Stomach (tissue), 9 donors: Measurements from ENCODE around the gene NRP1. TPM values are rescaled to one million over a fixed set of nuclear protein-coding genes. Genes with fewer than 3 reads are reported as not detected.

Source experiments
- DNase-seq, 2 donors: peaks; one replicate each; pipeline versions ENCODE4 v3.0.0 to v3.0.0-alpha.2; 2013 to 2019
- H3K27ac ChIP-seq, 5 donors: fragments of 200-600 bp in 4 of 5; sonication (generic) in 4 of 5; one replicate each; pipeline ENCODE4 v1.5.1; 2013 to 2019; ENCODE audit warnings: mild to moderate bottlenecking in 1 of 5, moderate library complexity in 1 of 5
- H3K27me3 ChIP-seq, 3 donors: fragments of 200-600 bp; sonication (generic); one replicate each; pipeline ENCODE4 v1.5.1; 2017 to 2019; ENCODE audit warnings: mixed run types in 1 of 3
- H3K36me3 ChIP-seq, 4 donors: fragments of 200-600 bp; sonication (generic); 1 replicate in 3 of 4; 2 replicates in 1 of 4; pipeline ENCODE4 v1.5.1; 2016 to 2019
- H3K4me1 ChIP-seq, 4 donors: fragments of 200-600 bp; sonication (generic); one replicate each; pipeline ENCODE4 v1.5.1; 2016 to 2019
- H3K4me3 ChIP-seq, 4 donors: fragments of 200-600 bp; sonication (generic) in 3 of 4; one replicate each; pipeline ENCODE4 v1.5.1; 2016 to 2019; ENCODE audit warnings: mild to moderate bottlenecking in 1 of 4
- H3K9me3 ChIP-seq, 4 donors: fragments of 200-600 bp; sonication (generic); one replicate each; pipeline ENCODE4 v1.5.1; 2016 to 2019
- EP300 ChIP-seq: sonication (generic); formaldehyde crosslinking; IDR thresholded peaks from one replicate; pipeline ENCODE4 v1.6.1; 2017; ENCODE audit warnings: antibody characterized with exemption
- POLR2A ChIP-seq, 4 donors: fragments of 450-650 bp; IDR thresholded peaks; one replicate each; pipeline ENCODE4 v1.6.1; 2016; ENCODE audit warnings: antibody characterized with exemption in 4 of 4, control low read depth in 2 of 4, mild to moderate bottlenecking in 1 of 4, moderate library complexity in 1 of 4
- POLR2AphosphoS5 ChIP-seq, 3 donors: sonication (generic); formaldehyde crosslinking; IDR thresholded peaks; one replicate each; pipeline ENCODE4 v1.6.1; 2016; ENCODE audit warnings: antibody characterized with exemption in 3 of 3
- WGBS, 5 donors: extraction: QIAGEN DNeasy Blood & Tissue Kit in 3 of 5; methylation state at CpG; one replicate each; pipeline versions ENCODE4 v1.1.5 to v1.1.7; 2013 to 2018; 5-methylcytosine and 5-hydroxymethylcytosine counted together
- intact Hi-C: fragments of 100-400 bp; cut with DNase I; formaldehyde crosslinking; loops from one replicate; pipeline ENCODE4 v1.15.1; 2023; ENCODE audit warnings: low total_unique reads
- polyA plus RNA-seq, 3 donors: library from polyadenylated mRNA; stranded (reverse); fragments of 200-250 nt; gene quantifications; one replicate each; pipeline ENCODE4 v1.2.3, GENCODE V29; 2013
- total RNA-seq, 5 donors: library from RNA; depleted of rRNA; stranded (reverse); fragments of >200 nt; gene quantifications; one replicate each; pipeline versions ENCODE4 v1.1.0 to v1.2.3, GENCODE V29; 2014 to 2016
- TF ChIP-seq, protein P1 (sequence below), 7 experiments: fragments of 450-650 bp in 4 of 7; fragments of 200-600 bp in 3 of 7; sonication (generic) in 3 of 7; IDR thresholded peaks; one replicate each; pipeline ENCODE4 v1.5.1; 2016 to 2019; ENCODE audit warnings: antibody characterized with exemption in 7 of 7, control low read depth in 2 of 7, mild to moderate bottlenecking in 1 of 7
- donor health status: healthy with polysubstance abuse.
- donor health status: Bipolar disorder and iron deficiency.
- donor health status: healthy.

NRP1 gene
- total and polyA plus RNA-seq, 8 donors, result 4.6 to 94.7 (median 13.0) TPM

DNA sequence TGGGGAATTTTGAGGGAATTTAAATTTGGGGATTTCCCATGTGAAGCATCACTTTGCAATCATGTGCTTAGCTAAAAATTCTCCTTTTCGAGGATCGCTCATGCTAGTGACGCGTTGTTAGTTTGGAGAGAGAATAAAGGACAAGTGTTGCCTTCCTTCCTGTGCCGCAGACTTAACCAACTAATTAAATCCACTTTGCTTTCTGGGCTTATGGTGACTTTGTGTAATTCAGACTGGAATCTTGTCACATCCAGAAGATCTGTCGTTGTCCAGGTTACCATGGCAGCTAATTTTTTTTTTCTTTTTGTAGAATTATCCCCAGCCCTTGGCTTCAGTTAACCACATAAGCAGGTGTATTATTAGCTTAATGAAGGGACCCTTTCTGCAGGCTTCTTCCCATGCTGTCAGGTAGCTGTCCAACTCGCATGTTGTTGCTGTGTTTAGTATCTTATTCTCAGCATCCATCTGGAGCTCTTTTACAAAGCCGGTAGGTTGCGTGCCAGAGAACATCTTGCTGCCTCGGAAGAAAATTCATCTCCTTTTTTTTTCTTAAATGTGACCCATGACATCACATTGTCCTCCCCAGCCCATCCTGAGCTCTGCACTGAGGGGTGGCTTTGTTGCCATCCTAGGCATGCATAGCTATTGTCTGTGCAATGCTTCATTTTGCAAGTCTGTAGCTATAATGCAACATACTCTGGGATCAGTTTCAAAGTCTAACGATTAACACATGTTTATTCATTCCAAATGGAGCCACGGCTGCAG lies 47.2 kb upstream of the NRP1 start:
- H3K9me3 ChIP-seq, result no peaks in the 10 kb centered on the region
- no peak for TF ChIP-seq POLR2A (IDR thresholded peaks at IDR 0.05)
- no peak for TF ChIP-seq POLR2AphosphoS5 (IDR thresholded peaks at IDR 0.05)
- TF ChIP-seq, protein P1, sequence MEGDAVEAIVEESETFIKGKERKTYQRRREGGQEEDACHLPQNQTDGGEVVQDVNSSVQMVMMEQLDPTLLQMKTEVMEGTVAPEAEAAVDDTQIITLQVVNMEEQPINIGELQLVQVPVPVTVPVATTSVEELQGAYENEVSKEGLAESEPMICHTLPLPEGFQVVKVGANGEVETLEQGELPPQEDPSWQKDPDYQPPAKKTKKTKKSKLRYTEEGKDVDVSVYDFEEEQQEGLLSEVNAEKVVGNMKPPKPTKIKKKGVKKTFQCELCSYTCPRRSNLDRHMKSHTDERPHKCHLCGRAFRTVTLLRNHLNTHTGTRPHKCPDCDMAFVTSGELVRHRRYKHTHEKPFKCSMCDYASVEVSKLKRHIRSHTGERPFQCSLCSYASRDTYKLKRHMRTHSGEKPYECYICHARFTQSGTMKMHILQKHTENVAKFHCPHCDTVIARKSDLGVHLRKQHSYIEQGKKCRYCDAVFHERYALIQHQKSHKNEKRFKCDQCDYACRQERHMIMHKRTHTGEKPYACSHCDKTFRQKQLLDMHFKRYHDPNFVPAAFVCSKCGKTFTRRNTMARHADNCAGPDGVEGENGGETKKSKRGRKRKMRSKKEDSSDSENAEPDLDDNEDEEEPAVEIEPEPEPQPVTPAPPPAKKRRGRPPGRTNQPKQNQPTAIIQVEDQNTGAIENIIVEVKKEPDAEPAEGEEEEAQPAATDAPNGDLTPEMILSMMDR (IDR thresholded peaks at IDR 0.05), result no peak
- no peak overlapping the region for H3K4me3 ChIP-seq
- 57 to 67% (median 66%) methylated on average over 12 of the region's 12 CpGs for WGBS, 5 donors
- no peaks in the 10 kb centered on the region for H3K27me3 ChIP-seq
- intact Hi-C loops, result no loop called here
- DNase-seq, result peak in 1 of 2 donors; percentile 65
- peaks cover 0 to 14% (median 7%) of the 10 kb centered on the region in 4 donors for H3K4me1 ChIP-seq
- H3K36me3 ChIP-seq, result no peaks in the 10 kb centered on the region
- H3K27ac ChIP-seq, result no peak overlapping the region

DNA sequence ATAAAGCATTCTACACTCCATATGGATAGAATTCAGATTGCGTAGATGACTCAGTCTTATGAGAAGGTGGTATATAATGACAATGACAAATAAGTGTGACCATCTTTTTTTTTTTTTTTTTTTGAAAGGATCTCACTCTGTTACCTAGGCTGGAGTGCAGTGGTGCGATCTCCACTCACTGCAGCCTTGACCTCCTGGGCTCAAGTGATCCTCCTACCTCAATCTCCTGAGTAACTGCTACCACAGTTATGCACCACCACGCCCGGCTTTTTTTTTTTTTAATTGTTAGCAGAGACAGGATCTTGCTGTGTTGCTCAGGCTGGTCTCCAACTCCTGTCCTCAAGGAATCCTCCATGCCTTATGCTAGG lies 43.2 kb upstream of the NRP1 start:
- Histone ChIP-seq H3K9me3 (no peaks in the 10 kb centered on the region), H3K27me3 (no peaks in the 10 kb centered on the region), H3K27ac (no peak overlapping the region), H3K4me1 (peaks cover 0 to 14% (median 7%) of the 10 kb centered on the region in 4 donors), H3K4me3 (no peak overlapping the region), H3K36me3 (no peaks in the 10 kb centered on the region)
- WGBS, 5 donors, result 89 to 98% (median 93%) methylated on average over 4 of the region's 4 CpGs
- no peak for DNase-seq
- intact Hi-C loops, result no loop called here
- TF ChIP-seq POLR2AphosphoS5 (IDR thresholded peaks at IDR 0.05) (no peak), EP300 (no peak), POLR2A (IDR thresholded peaks at IDR 0.05) (no peak)
- TF ChIP-seq, protein P1 (IDR thresholded peaks at IDR 0.05), result no peak

DNA sequence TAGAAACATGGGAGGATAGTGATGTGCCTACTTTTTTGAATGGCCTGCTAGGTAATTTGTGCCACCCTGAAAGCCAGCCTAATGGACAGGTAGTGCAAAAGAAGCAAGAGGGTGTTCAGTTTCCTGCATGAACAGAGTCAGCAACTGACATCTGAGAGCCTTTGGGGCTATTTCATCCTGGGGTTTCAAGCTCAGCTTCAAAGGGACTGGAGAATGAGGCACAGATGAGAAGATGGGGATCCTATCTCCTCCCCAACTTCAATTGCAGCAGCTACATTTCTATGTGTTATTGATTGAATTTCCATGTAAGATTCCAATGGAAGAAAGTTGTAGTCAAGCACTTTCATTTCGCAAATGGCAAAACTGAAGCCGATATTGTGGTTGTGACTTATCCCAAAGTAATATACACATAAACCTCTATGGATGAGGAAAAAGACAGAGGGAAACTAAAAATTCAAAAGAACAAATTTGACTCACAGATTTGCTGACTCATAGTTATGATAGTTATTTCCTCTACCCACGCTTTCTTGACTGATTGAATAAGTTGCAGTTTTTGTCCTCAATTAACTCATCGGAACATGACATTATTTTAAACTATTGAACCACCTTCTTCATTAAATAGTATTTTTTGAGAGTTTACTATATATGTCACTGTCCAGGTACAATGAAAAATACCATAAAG lies 42.6 kb upstream of the NRP1 start:
- Histone ChIP-seq H3K36me3 (no peaks in the 10 kb centered on the region), H3K9me3 (no peaks in the 10 kb centered on the region), H3K27ac (no peak overlapping the region), H3K27me3 (no peaks in the 10 kb centered on the region), H3K4me3 (no peak overlapping the region), H3K4me1 (peaks cover 0 to 9% (median 4%) of the 10 kb centered on the region in 4 donors)
- no peak for DNase-seq
- WGBS, 5 donors, result 73 to 87% (median 77%) methylated on average over 4 of the region's 4 CpGs
- no peak for TF ChIP-seq POLR2A (IDR thresholded peaks at IDR 0.05)
- TF ChIP-seq, protein P1 (IDR thresholded peaks at IDR 0.05), result no peak
- intact Hi-C loops, result no loop called here

DNA sequence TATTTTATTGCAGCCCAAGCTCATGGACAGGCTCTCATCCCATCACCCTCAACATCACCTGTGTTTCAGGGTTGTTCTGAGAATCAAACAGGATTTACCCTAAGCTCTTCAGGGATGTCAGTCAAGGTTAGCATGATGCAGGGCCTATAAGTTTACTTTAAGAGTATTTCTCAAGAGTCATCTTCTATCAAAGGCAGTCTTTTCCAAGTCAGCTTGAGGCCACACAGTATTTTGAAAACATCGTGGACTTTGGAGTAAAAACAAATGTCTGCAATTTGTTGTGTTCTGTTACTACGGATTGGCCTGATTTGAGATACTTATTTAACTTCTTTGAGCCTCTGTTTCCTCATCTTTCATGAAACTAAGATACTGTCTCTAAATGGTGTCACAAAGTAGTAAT lies 42.0 kb upstream of the NRP1 start:
- intact Hi-C loops, result no loop called here
- WGBS, 5 donors, result 81 to 88% (median 84%) methylated on average over 2 of the region's 2 CpGs

More for the DNA sequence above, 42.0 kb upstream of the NRP1 start:
- TF ChIP-seq, protein P1 (IDR thresholded peaks at IDR 0.05), result no peak
- no peak for TF ChIP-seq POLR2AphosphoS5 (IDR thresholded peaks at IDR 0.05)
- TF ChIP-seq POLR2A (IDR thresholded peaks at IDR 0.05), result no peak
- no peak for TF ChIP-seq EP300
- Histone ChIP-seq H3K36me3 (no peaks in the 10 kb centered on the region), H3K9me3 (no peaks in the 10 kb centered on the region), H3K4me3 (no peak overlapping the region), H3K27me3 (no peaks in the 10 kb centered on the region), H3K4me1 (peaks cover 0 to 3% (median 1%) of the 10 kb centered on the region in 4 donors), H3K27ac (no peak overlapping the region)
- no peak for DNase-seq
